CD4-positive, alpha-beta T cell treated with Interleukin-2 at 100 ng/mL for 4 hours (primary cell): ENCODE measurements around the gene MTTP.

Source experiments
- DNase-seq: peaks from one replicate; pipeline ENCODE4 v3.0.0-alpha.2; 2020; ENCODE audit warnings: low spot score

The MTTP gene

GRCh38 chr4:99642725-99643489 lies 68.3 kb downstream of the MTTP start:
- DNase-seq, result no peak

GRCh38 chr4:99644453-99644852 lies 69.8 kb downstream of the MTTP start:
- no peak for DNase-seq

- no peak for DNase-seq
These were observed 70.4 kb downstream of the MTTP start for GRCh38 chr4:99645036-99645435.

GRCh38 chr4:99645638-99646037 lies 71.0 kb downstream of the MTTP start:
- no peak for DNase-seq

GRCh38 chr4:99647071-99647470 lies 72.4 kb downstream of the MTTP start:
- DNase-seq, result no peak

GRCh38 chr4:99648321-99648720 lies 73.7 kb downstream of the MTTP start:
- DNase-seq, result no peak

- no peak for DNase-seq
These were observed 74.6 kb downstream of the MTTP start for GRCh38 chr4:99649208-99649607.

- no peak for DNase-seq
These were observed 75.2 kb downstream of the MTTP start for GRCh38 chr4:99649778-99650177.

GRCh38 chr4:99651016-99651769 lies 76.6 kb downstream of the MTTP start:
- DNase-seq, result no peak

- DNase-seq, result no peak
These were observed 77.3 kb downstream of the MTTP start for GRCh38 chr4:99651811-99652485.

GRCh38 chr4:99652596-99653436 lies 78.2 kb downstream of the MTTP start:
- no peak for DNase-seq

- DNase-seq, result no peak
These were observed 79.3 kb downstream of the MTTP start for GRCh38 chr4:99653916-99654315.

- DNase-seq, result no peak
These were observed 79.7 kb downstream of the MTTP start for GRCh38 chr4:99654361-99654761.

GRCh38 chr4:99655308-99656081 lies 80.9 kb downstream of the MTTP start:
- no peak for DNase-seq

GRCh38 chr4:99657798-99658197 lies 83.2 kb downstream of the MTTP start, which contains the start of gene C4orf54:
TSS of gene C4orf54 (minus strand) at chr4:99657828. CDS start at chr4:99654648, 3,180 bp downstream.
- DNase-seq, result no peak

GRCh38 chr4:99658666-99659065 lies 84.0 kb downstream of the MTTP start:
- no peak for DNase-seq

- no peak for DNase-seq
These were observed 87.3 kb downstream of the MTTP start for GRCh38 chr4:99661907-99662306.

GRCh38 chr4:99664716-99665115 lies 90.1 kb downstream of the MTTP start:
- no peak for DNase-seq

GRCh38 chr4:99665983-99666382 lies 91.4 kb downstream of the MTTP start:
- DNase-seq, result no peak

GRCh38 chr4:99668472-99668871 lies 93.8 kb downstream of the MTTP start:
- DNase-seq, result no peak

GRCh38 chr4:99669084-99669483 lies 94.5 kb downstream of the MTTP start:
- DNase-seq, result no peak
